Measurements from ENCODE around the gene ZBTB37.

ZBTB37 gene

GRCh38 chr1:173824315-173825081, 43.7 kb upstream of the ZBTB37 start, which contains the start of the genes CENPL and DARS2:
CENPL (minus strand) TSS chr1:173824883; CDS start chr1:173811299, 13,584 bp downstream.
DARS2 (plus strand) TSS chr1:173824673; CDS start chr1:173825230, 557 bp downstream.
- H3K36me3 ChIP-seq (ENCODE audit: insufficient read depth), result no peaks in the 10 kb centered on the region
- H3K27me3 ChIP-seq (ENCODE audit: insufficient read depth, low read depth), result no peaks in the 10 kb centered on the region
- H3K4me3 ChIP-seq (IDR thresholded peaks at IDR 0.05; ENCODE audit: insufficient read depth, low read depth, low read length), result peak within 1 kb of the TSS; percentile 93
- no peak for TF ChIP-seq CTCF (conservative IDR thresholded peaks at IDR 0.05; ENCODE audit: low read depth, low read length)
- peak within 1 kb of the TSS; percentile 93 for H3K9ac ChIP-seq
- peaks cover 52% of the 10 kb centered on the region for H3K79me2 ChIP-seq (ENCODE audit: insufficient read depth, low read depth)
- H2AFZ ChIP-seq (ENCODE audit: low read depth), result peak within 1 kb of the TSS; percentile 64
- H3K4me2 ChIP-seq, result peak within 1 kb of the TSS; percentile 87
- H3K27ac ChIP-seq, result peak within 1 kb of the TSS; percentile 93
- H3K4me1 ChIP-seq (ENCODE audit: low read depth, poor library complexity, severe bottlenecking), result peaks cover 26% of the 10 kb centered on the region
- H4K20me1 ChIP-seq (ENCODE audit: insufficient read depth), result no peaks in the 10 kb centered on the region

DNA sequence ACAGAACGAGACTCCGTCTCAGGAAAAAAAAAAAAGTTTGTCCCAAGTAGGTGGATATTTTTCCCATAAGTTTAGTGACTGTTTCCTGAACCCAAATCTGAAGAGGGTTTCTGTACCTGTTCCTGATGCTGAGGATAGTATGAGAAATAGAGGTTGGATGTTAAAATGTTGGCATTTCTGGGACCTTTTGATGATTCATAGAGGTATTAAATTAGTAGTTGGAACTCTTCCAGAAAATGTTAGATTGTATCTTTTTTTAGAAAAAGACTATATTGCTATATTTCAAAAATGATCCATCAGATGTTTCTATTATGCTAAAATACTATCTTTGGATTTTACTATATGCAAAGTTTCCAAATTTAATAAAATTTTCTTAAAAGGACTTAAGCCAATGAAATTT, 40.6 kb upstream of the ZBTB37 start:
- H3K27ac ChIP-seq, result no peak overlapping the region
- peaks cover 24% of the 10 kb centered on the region for H3K79me2 ChIP-seq (ENCODE audit: insufficient read depth, low read depth)

GRCh38 chr1:173832748-173833147, 35.4 kb upstream of the ZBTB37 start:
- no peaks in the 10 kb centered on the region for H3K27me3 ChIP-seq (ENCODE audit: insufficient read depth, low read depth)
- no peak overlapping the region for H2AFZ ChIP-seq (ENCODE audit: low read depth)
- no peak for TF ChIP-seq CTCF (conservative IDR thresholded peaks at IDR 0.05; ENCODE audit: low read depth, low read length)
- H3K36me3 ChIP-seq (ENCODE audit: insufficient read depth), result no peaks in the 10 kb centered on the region
- no peaks in the 10 kb centered on the region for H3K4me1 ChIP-seq (ENCODE audit: low read depth, poor library complexity, severe bottlenecking)
- no peaks in the 10 kb centered on the region for H3K79me2 ChIP-seq (ENCODE audit: insufficient read depth, low read depth)
- no peak overlapping the region for H3K4me2 ChIP-seq
- H3K9ac ChIP-seq, result no peak overlapping the region
- H4K20me1 ChIP-seq (ENCODE audit: insufficient read depth), result no peaks in the 10 kb centered on the region
- no peak overlapping the region for H3K4me3 ChIP-seq (IDR thresholded peaks at IDR 0.05; ENCODE audit: insufficient read depth, low read depth, low read length)
- no peak overlapping the region for H3K27ac ChIP-seq

More for the DNA sequence above, 40.6 kb upstream of the ZBTB37 start:
- H2AFZ ChIP-seq (ENCODE audit: low read depth), result no peak overlapping the region
- H3K27me3 ChIP-seq (ENCODE audit: insufficient read depth, low read depth), result no peaks in the 10 kb centered on the region
- no peak overlapping the region for H3K4me2 ChIP-seq
- H3K9ac ChIP-seq, result no peak overlapping the region
- no peaks in the 10 kb centered on the region for H3K36me3 ChIP-seq (ENCODE audit: insufficient read depth)
- no peaks in the 10 kb centered on the region for H4K20me1 ChIP-seq (ENCODE audit: insufficient read depth)
- peaks cover 15% of the 10 kb centered on the region for H3K4me1 ChIP-seq (ENCODE audit: low read depth, poor library complexity, severe bottlenecking)
- no peak for TF ChIP-seq CTCF (conservative IDR thresholded peaks at IDR 0.05; ENCODE audit: low read depth, low read length)
- H3K4me3 ChIP-seq (IDR thresholded peaks at IDR 0.05; ENCODE audit: insufficient read depth, low read depth, low read length), result no peak overlapping the region

GRCh38 chr1:173852105-173852504, 16.1 kb upstream of the ZBTB37 start:
- Histone ChIP-seq H3K79me2 (ENCODE audit: insufficient read depth, low read depth) (no peaks in the 10 kb centered on the region), H3K4me3 (IDR thresholded peaks at IDR 0.05; ENCODE audit: insufficient read depth, low read depth, low read length) (no peak overlapping the region), H4K20me1 (ENCODE audit: insufficient read depth) (no peaks in the 10 kb centered on the region), H3K4me1 (ENCODE audit: low read depth, poor library complexity, severe bottlenecking) (no peaks in the 10 kb centered on the region), H3K4me2 (no peak overlapping the region), H3K27ac (no peak overlapping the region), H2AFZ (ENCODE audit: low read depth) (no peak overlapping the region), H3K36me3 (ENCODE audit: insufficient read depth) (peaks cover 3% of the 10 kb centered on the region; the same call in 1 of the 2 replicates), H3K9ac (no peak overlapping the region), H3K27me3 (ENCODE audit: insufficient read depth, low read depth) (no peaks in the 10 kb centered on the region)
- TF ChIP-seq CTCF (conservative IDR thresholded peaks at IDR 0.05; ENCODE audit: low read depth, low read length), result no peak

Data from KMS-11 (cell line).